ENCODE data around the gene FAM120A. TPM values are rescaled to one million over a fixed set of nuclear protein-coding genes. Genes with fewer than 3 reads are reported as not detected.
"Not testable (repeated sequence)": the region's sequence is repeated elsewhere in the genome, so short reads cannot be mapped to it uniquely, and the experiment has no call there.

The FAM120A gene
- total RNA-seq, 6 experiments from 2014 or later: 61.9 to 92.1 (median 76.0) TPM

DNA sequence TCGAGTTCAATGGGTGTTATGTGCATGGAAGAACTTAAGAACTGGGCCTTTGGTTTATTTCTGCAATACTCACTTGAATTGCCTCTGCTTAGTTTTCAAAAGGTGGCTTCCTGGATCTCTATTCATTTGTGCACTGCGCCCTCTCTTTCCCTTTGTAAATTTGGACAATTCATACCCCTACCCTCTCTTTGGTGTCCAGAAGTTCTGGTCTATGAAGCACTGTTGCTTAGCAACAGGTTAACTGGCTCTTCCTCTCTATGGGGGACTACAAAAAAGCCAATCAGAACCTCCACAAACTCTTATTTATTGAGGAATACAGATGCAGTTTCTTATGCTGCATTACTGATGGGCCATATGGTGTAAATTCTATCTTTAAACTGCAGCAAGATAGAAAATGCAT lies 13.5 kb upstream of the FAM120A start:
- Histone ChIP-seq H3K9me3 (no peaks in the 10 kb centered on the region), H3K36me3 (no peaks in the 10 kb centered on the region), H3K4me1 (no peaks in the 10 kb centered on the region), H3K4me3 (no peak overlapping the region), H3K27ac (no peak overlapping the region), H3K27me3 (no peaks in the 10 kb centered on the region)
- intact Hi-C loops (cut with DNase I): no loop called here
- TF ChIP-seq, protein P1, sequence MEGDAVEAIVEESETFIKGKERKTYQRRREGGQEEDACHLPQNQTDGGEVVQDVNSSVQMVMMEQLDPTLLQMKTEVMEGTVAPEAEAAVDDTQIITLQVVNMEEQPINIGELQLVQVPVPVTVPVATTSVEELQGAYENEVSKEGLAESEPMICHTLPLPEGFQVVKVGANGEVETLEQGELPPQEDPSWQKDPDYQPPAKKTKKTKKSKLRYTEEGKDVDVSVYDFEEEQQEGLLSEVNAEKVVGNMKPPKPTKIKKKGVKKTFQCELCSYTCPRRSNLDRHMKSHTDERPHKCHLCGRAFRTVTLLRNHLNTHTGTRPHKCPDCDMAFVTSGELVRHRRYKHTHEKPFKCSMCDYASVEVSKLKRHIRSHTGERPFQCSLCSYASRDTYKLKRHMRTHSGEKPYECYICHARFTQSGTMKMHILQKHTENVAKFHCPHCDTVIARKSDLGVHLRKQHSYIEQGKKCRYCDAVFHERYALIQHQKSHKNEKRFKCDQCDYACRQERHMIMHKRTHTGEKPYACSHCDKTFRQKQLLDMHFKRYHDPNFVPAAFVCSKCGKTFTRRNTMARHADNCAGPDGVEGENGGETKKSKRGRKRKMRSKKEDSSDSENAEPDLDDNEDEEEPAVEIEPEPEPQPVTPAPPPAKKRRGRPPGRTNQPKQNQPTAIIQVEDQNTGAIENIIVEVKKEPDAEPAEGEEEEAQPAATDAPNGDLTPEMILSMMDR (IDR thresholded peaks at IDR 0.05): no peak
- TF ChIP-seq POLR2A (IDR thresholded peaks at IDR 0.05): no peak
- ATAC-seq (no peak), DNase-seq (no peak)
- 73% methylated on average over 2 of the region's 2 CpGs for WGBS (ENCODE audit: insufficient coverage, low coverage, low lambda C conversion rate, missing lambda C conversion rate)

DNA sequence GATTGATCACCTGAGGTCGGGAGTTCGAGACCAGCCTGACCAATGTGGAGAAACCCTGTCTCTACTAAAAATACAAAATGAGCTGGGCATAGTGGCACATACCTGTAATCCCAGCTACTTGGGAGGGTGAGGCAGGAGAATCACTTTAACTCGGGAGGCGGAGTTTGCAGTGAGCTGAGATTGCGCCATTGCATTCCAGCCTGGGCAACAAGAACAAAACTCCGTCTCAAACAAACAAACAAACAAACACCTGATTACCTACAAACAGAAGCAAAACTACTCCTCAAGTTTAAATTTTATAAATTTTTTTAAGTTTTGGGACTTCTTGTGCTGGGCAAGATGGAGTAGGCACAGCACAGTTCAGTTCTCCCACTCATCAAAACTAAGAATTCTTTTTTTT lies 12.2 kb upstream of the FAM120A start:
- H3K4me1 ChIP-seq; H3K9me3 ChIP-seq; H3K27ac ChIP-seq; H3K27me3 ChIP-seq; H3K4me3 ChIP-seq; ATAC-seq; intact Hi-C loops (cut with DNase I); DNase-seq; H3K36me3 ChIP-seq: not testable (repeated sequence)
- whole genome bisulfite sequencing (ENCODE audit: insufficient coverage, low coverage, low lambda C conversion rate, missing lambda C conversion rate): 74% methylated on average over 5 of the region's 6 CpGs

DNA sequence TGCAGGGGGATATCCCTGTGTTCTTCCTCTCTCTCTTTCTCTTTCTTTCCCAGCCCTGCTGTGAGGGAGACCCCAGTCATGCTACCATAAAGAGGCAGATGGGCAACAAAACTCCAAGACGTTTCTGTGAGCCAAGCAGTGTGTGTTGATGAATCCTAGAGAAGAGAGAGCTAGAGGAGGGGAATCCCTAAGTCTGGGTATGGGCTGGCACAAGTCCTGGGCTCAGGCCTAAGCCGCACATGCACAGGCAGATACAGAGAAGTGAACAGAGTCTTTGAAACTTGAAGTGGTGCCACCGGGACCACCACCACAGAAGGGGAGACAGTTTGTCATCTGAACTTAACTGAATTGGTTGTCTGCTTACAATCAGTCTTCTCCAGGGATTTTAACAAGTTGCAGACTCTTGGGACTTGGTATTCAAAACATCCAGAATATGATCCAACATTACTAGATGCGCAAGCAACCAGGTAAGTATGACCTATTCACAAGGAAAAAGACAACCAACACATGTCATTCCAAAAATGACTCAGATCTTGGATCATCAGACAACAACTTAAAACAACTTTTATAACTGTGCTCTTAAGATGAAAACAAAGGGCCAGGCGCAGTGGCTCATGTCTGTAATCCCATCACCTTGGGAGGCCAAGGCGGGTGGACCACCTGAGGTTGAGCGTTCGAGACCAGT lies 10.4 kb upstream of the FAM120A start:
- 93% methylated on average over 6 of the region's 8 CpGs for WGBS (ENCODE audit: insufficient coverage, low coverage, low lambda C conversion rate, missing lambda C conversion rate)
- DNase-seq (no peak), ATAC-seq (no peak)
- H3K36me3 ChIP-seq: peaks cover 0 to 5% (median 0%) of the 10 kb centered on the region in 4 donors
- intact Hi-C loops (cut with DNase I): no loop called here
- H3K27me3 ChIP-seq: no peaks in the 10 kb centered on the region
- H3K4me1 ChIP-seq: no peaks in the 10 kb centered on the region
- no peaks in the 10 kb centered on the region for H3K9me3 ChIP-seq
- no peak overlapping the region for H3K4me3 ChIP-seq
- no peak for TF ChIP-seq POLR2A (IDR thresholded peaks at IDR 0.05)
- TF ChIP-seq, protein P1 (IDR thresholded peaks at IDR 0.05): no peak
- H3K27ac ChIP-seq: no peak overlapping the region

DNA sequence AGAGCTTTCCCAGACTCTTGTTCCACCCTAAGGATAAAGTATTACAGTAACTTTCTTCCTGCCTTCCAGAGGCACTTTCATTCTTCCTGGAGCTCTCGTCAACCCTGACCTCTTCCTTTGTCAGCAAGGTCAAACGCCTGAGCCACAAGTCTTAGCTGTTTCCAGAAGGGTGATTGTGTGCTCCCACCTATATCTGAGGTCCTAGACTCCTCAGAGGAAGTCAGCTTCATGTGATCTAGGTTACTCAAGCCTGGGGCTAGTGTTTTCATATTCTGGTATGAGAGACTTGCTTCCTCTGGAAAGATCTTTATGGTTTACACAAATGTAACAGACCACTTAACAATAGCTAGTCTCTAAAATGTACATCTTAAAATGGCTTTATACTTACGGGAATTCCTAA lies 5.4 kb upstream of the FAM120A start:
- H3K36me3 ChIP-seq: peaks cover 0 to 41% (median 17%) of the 10 kb centered on the region in 4 donors
- intact Hi-C loops (cut with DNase I): no loop called here
- no peak overlapping the region for H3K27ac ChIP-seq
- no peak overlapping the region for H3K4me3 ChIP-seq
- TF ChIP-seq, protein P1 (IDR thresholded peaks at IDR 0.05): no peak
- no peak for TF ChIP-seq POLR2A (IDR thresholded peaks at IDR 0.05)
- ATAC-seq (peak in 2 of 4 donors; percentile 10 to 22), DNase-seq (no peak)
- H3K4me1 ChIP-seq: peaks cover 0 to 11% (median 4%) of the 10 kb centered on the region in 4 donors
- H3K9me3 ChIP-seq: no peaks in the 10 kb centered on the region
- 74% methylated on average over 2 of the region's 3 CpGs for WGBS (ENCODE audit: insufficient coverage, low coverage, low lambda C conversion rate, missing lambda C conversion rate)
- no peaks in the 10 kb centered on the region for H3K27me3 ChIP-seq

DNA sequence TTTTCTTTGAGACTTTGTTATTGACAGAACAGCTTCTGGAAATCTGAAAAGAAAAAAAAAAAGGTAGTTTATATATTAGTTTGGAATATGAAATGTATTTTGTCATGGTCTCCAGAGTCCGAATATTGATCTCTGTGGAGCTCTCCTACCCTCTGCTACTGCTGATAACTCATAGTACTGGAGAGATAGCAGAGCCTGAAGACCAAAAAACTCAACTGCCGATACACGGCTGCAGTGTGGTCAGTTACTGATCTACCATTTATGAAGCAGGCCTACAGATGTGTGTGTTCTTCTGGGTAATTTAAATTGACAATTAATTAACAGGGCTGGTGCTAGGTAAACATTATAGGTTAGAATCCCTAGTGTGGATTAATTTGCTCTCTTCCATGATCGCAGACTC lies 3.8 kb upstream of the FAM120A start:
- DNase-seq: no peak
- peaks cover 0 to 11% (median 4%) of the 10 kb centered on the region in 4 donors for H3K4me1 ChIP-seq
- H3K36me3 ChIP-seq: peaks cover 0 to 41% (median 17%) of the 10 kb centered on the region in 4 donors
- 100% methylated on average over 3 of the region's 4 CpGs for WGBS (ENCODE audit: insufficient coverage, low coverage, low lambda C conversion rate, missing lambda C conversion rate)
- TF ChIP-seq, protein P1 (IDR thresholded peaks at IDR 0.05): no peak
- no peak for TF ChIP-seq POLR2A (IDR thresholded peaks at IDR 0.05)
- no peak overlapping the region for H3K27ac ChIP-seq
- ATAC-seq: no peak
- intact Hi-C loops (cut with DNase I): no loop called here
- H3K27me3 ChIP-seq: no peaks in the 10 kb centered on the region
- H3K9me3 ChIP-seq: no peaks in the 10 kb centered on the region
- no peak overlapping the region for H3K4me3 ChIP-seq
